GM21390 (cell line): ENCODE data around the gene WDFY1.

Experiments used
- ATAC-seq: cut with Tn5 transposase; IDR thresholded peaks from one replicate; pipeline ENCODE4 v1.9.1; 2021; ENCODE audit not compliant: unreplicated experiment

The WDFY1 gene

GRCh38 chr2:223932816-223933800, 12.0 kb downstream of the WDFY1 start:
- ATAC-seq = no peak

DNA sequence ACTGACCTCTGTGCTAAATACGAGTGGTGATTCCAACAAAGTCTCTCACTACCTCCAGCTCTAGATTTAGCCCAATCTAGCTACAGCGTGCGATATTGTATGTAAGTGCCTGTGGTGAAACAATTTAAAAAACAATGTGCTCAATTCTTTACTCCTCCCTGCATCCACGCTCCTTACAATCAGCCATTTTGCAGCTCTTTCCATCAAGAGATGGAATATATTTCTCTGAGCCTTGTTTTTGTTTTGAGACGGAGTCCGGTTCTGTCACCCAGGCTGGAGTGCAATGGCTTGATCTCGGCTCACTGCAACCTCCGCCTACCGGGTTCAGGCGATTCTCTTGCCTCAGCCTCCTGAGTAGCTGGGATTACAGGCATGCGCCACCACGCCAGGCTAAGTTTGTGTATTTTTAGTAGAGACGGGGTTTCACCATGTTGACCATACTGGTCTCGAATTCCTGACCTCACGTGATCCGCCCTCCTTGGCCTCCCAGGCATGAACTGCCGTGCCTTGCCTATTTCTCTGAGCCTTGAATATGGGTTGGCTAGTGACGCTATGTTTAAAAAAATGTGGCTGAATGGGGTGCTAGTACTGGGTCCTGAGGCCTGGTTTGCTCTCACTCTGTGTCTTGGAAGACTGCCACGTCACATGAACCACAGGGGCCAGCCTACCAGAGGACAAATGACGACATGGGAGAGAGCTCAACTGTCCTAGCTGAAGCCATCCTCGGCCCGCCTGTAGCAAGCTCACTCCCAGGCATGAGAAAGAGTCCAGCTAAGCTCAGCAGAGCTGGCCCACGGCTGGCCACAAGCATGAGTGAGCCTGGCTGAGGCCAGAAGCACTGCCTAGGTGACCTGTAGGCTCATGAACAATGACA, 14.8 kb downstream of the WDFY1 start:
- no peak for ATAC-seq

- peak; percentile 53 for ATAC-seq
Measured at GRCh38 chr2:223929571-223930102, 15.5 kb downstream of the WDFY1 start.

GRCh38 chr2:223928113-223929006, 16.8 kb downstream of the WDFY1 start:
- no peak for ATAC-seq

- no peak for ATAC-seq
Measured at GRCh38 chr2:223925106-223925505, 20.0 kb downstream of the WDFY1 start.

GRCh38 chr2:223923976-223924375, 21.2 kb downstream of the WDFY1 start:
- ATAC-seq = no peak

DNA sequence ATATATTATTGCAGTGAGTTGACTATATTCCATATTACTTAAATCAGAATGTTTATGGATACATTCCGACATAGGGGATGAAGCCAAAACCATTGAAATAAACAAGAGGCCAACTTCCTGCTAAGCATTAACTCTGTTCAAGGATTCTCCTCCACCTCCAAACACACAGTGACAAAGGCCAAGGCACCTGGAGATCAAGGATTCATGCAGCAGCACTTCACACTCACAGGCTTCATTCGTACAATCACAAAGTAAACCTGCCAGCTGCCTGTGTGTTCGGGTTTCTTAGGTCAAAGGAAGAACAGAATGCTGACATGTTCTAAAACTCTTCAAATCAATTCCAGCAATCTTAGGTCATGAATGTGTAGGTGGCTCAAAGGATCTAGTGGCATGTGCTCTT, 22.8 kb downstream of the WDFY1 start:
- ATAC-seq = no peak

DNA sequence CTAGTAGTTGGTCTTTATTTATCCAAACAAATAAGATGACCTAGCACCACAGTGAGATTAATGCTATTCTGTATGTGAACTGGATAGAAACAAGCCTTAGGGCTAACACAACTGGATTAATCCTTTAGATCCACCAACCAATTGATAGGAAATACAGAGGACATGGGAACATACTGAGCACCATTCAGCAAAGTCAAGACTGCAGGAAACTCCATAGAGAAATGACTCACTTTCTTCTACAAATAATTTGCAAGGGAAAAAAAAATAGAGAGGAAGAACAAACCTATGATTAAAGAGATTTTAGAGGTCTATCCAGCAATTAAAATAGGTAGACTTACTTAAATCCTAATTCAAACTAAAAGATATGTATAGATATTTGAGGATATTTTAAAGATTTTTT, 23.9 kb downstream of the WDFY1 start:
- ATAC-seq = no peak

DNA sequence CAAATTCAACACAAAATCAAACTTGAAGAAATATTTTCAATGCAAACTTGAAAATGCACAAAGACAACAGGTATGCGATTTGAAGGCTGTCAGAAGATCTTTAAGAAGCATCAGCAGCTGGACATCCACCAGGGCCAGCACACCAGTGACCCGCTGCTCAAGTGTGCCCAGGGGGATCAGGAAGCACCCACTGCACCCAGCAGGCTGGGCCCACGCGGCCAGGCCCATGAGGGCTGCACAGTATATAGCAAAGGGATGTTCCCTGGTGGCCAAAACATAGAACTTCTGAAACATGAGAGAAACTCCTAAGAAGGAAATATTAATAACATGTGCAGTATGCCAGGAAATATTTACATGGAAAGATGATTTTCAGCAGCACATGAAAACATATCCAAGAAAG, 25.0 kb downstream of the WDFY1 start:
- no peak for ATAC-seq

DNA sequence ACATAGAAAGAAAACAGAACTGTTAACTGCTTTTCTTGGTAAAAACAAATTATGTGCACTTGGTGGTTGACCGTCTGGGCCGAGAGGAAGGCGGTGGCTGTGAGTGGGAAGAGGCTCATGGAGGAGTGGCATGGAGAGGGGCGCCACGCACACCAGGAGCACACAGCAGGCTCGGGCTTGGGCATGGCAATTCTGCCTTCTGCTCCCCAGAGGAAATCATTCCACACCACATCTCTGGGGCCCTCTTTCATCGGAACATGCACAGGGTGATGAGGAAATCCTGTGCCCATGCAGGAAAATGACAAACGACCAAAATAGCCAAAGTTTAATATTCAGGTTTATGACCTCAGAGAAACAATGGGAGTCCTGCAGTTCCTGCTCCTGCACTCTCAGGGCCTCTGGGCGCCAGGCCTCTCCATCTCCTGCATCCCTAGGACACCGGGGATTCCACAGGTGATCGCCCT, 26.4 kb downstream of the WDFY1 start:
- ATAC-seq = no peak

DNA sequence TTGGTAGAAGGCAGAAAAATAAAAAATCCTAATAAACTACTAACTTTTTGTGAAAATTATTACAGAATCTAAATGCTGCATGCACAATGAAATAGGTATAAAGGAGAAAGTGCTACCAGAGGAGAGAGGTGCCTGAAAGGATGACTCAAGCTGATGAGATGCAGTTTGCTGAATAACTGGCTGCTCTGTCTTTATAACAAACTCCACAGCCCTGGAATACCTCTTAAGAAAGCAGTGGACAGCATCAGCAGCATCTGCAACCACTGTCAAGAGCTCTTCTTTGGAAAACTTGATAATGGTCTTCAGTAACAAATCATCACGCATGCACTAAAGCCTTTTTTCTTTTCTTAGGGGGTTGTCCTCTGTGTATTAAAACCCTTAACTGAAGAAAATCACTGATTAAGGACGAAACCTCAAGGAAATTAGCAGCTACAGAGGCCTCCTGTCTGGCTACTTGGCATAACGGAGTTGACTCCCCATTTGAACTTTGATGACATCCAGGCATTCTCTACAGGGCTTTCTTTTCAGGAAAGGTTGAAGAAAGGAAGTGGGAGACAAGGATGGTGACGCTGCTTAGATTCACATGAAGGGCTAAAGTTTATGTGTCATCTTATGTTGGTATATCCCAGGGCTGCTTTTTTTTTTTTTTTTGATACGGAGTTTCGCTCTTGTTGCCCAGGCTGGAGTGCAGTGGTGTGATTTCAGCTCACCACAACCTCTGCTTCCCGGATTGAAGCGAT, 28.8 kb downstream of the WDFY1 start:
- ATAC-seq = no peak

GRCh38 chr2:223915071-223915470, 30.1 kb downstream of the WDFY1 start:
- ATAC-seq = no peak

- ATAC-seq = no peak
Measured at GRCh38 chr2:223914324-223914723, 30.8 kb downstream of the WDFY1 start.

DNA sequence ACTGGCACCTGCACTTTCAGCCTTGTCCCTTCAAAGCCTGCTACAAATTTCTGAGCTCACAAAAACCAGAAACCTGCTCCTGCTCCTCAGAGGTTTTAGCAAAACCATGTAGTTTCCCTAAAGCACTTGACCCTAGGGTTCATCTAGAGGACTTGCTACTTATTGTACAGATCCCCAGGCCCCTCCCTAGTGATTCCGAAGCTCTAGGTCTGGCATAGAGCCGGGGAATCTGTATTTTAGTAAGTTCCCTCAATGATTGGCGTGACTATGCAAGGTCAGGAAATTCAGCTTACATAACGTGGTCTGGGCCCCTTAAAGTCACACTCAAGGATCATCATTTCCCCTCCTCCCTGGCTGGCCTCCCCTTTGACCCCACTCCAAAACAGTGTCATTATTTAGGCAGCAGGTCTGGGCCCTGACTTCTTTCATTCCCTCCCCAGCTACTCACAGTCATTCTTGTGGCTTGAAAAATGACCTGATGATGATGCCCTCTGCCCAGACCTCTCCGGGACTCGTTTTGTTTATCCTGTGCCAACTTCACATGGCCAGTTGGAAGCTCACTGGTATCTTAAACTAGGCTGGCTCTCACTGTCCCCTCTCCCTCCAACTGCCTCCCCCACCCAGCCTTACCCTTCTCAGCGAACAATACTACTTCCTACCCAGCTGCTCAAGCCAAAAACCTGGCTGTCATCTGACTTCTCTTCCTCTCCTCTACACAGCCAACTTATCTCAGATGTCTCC, 36.0 kb downstream of the WDFY1 start:
- no peak for ATAC-seq

DNA sequence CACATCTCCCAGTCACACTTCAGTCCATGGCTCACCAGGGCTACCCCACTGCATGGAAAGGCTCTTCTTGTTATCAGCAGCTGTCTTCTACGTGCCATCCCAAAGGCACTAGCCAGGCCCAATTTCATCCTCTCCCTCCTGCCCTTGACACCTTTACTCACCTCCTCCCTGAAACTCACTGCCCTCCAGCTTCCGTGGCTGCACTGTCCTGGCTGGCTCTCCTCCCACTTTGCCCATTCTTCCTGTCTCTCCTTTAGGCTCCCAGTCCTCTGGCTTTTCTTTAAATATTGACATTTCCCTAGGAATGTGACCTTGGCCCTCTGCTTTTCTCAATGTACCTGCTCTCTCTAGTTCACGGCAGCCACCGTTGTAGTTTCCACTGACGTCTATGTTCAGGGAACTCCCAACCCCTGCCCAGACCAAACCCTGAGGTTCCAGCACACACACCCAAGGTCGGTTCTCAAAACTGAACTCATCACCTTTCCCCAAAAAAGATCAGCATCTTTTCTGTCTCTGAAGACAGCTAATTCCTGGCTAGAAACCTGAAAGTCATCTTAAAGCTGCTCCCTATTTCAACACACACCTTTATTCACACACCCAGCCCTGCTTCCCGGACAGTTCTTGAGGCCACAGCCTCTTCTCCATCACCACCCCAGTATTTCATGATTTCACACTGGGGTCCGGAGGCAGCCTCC, 36.7 kb downstream of the WDFY1 start:
- no peak for ATAC-seq

- ATAC-seq = no peak
Measured at GRCh38 chr2:223905996-223906395, 39.1 kb downstream of the WDFY1 start.

GRCh38 chr2:223901854-223902253, 43.3 kb downstream of the WDFY1 start:
- no peak for ATAC-seq

DNA sequence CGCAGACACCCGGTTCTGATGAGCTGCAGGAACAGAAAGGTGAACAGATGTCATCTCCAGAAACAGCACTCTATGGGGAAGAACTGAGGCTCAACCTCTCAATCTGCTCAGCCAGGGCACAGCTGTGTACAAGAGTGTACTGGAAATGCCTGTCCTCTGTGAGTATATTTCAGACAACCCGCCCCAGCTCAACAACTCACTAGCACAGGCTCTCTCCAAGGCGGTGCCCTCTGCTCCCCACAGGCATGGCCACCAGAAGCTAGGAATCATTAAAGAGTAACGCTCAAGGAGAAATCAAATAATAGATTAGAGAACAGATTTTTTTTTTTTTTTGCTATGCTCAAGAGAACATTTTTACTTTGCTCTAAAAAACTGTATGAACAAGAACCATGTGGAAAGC, 43.8 kb downstream of the WDFY1 start:
- ATAC-seq = no peak
